SH-SY5Y (cell line): Measurements from ENCODE around the gene DCBLD2.

Experiments
- GATA2 ChIP-seq: IDR thresholded peaks from 2 replicates; pipeline ENCODE4 v1.6.1; 2011; ENCODE audit warnings: mild to moderate bottlenecking, low read depth, low read length
- GATA3 ChIP-seq: IDR thresholded peaks from 2 replicates; pipeline ENCODE4 v1.6.1; 2011; ENCODE audit warnings: low read depth, mild to moderate bottlenecking, low read length, moderate library complexity

GRCh38 chr3:98892263-98892662 is 9.2 kb downstream of the DCBLD2 start:
- TF ChIP-seq GATA2 (no peak), GATA3 (no peak)
